Measurements from ENCODE around the gene PTPN4.

DNA sequence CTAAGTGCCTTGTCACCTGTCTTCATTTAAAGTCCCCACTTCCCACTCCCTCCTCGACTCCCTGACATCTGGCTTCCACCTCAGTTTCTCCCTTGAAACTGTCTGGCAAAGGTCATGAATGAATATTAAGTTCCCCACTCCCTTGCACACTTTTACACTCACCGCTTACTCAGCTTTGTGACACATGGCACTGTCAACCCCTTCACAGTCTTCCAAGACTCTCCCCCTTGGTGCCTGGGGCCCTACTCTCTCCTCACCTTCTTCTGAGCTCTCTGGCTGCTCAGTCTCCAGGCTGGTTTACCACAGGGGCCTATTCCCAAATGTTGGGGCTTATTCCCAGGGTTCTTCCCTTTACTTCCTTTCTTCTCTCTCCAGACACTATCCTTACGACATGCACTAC lies 17.9 kb upstream of the PTPN4 start:
- TF ChIP-seq, protein P1, sequence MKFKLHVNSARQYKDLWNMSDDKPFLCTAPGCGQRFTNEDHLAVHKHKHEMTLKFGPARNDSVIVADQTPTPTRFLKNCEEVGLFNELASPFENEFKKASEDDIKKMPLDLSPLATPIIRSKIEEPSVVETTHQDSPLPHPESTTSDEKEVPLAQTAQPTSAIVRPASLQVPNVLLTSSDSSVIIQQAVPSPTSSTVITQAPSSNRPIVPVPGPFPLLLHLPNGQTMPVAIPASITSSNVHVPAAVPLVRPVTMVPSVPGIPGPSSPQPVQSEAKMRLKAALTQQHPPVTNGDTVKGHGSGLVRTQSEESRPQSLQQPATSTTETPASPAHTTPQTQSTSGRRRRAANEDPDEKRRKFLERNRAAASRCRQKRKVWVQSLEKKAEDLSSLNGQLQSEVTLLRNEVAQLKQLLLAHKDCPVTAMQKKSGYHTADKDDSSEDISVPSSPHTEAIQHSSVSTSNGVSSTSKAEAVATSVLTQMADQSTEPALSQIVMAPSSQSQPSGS (IDR thresholded peaks at IDR 0.05; ENCODE audit: low read length) = no peak
- TF ChIP-seq, protein P2, sequence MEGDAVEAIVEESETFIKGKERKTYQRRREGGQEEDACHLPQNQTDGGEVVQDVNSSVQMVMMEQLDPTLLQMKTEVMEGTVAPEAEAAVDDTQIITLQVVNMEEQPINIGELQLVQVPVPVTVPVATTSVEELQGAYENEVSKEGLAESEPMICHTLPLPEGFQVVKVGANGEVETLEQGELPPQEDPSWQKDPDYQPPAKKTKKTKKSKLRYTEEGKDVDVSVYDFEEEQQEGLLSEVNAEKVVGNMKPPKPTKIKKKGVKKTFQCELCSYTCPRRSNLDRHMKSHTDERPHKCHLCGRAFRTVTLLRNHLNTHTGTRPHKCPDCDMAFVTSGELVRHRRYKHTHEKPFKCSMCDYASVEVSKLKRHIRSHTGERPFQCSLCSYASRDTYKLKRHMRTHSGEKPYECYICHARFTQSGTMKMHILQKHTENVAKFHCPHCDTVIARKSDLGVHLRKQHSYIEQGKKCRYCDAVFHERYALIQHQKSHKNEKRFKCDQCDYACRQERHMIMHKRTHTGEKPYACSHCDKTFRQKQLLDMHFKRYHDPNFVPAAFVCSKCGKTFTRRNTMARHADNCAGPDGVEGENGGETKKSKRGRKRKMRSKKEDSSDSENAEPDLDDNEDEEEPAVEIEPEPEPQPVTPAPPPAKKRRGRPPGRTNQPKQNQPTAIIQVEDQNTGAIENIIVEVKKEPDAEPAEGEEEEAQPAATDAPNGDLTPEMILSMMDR (IDR thresholded peaks at IDR 0.05 in 2 of 3, conservative IDR thresholded peaks at IDR 0.05 in 1 of 3; ENCODE audit: control insufficient read depth in 2 of 3, extremely low read depth in 1 of 3, insufficient read depth in 1 of 3, low read depth in 3 of 3, low read length in 3 of 3) = no peak
- no peak for TF ChIP-seq EGR1 (IDR thresholded peaks at IDR 0.05; ENCODE audit: borderline replicate concordance in 1 of 2, low read depth in 2 of 2, low read length in 2 of 2)

Measured in GM12878 (cell line).